HG03108 (cell line): Measurements from ENCODE around the gene GNAZ.

Experiments
- ATAC-seq: cut with Tn5 transposase; IDR thresholded peaks from one replicate; pipeline ENCODE4 v1.9.1; 2021; ENCODE audit warnings: moderate library complexity; ENCODE audit not compliant: unreplicated experiment

GNAZ gene

DNA sequence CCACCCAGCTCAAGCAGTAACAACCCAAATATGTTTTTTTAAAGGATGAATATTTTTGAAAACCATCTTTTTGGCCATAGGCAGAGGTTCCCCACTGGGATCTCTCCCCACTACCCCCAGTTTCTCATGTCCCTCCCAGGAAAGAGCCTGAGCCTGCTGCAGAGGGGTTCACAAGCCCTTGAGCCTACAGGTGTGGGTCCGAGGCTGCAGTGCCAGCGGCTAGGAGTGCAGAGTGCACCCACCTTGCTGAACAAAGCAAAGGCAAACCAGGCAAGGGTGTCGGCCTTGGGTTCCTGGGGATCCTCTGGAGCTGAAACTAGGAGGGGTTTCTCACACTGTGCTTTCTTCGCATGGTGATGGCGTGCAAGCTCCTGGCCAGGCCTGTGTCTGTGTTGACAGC is 35.0 kb downstream of the GNAZ start:
- no peak for ATAC-seq

DNA sequence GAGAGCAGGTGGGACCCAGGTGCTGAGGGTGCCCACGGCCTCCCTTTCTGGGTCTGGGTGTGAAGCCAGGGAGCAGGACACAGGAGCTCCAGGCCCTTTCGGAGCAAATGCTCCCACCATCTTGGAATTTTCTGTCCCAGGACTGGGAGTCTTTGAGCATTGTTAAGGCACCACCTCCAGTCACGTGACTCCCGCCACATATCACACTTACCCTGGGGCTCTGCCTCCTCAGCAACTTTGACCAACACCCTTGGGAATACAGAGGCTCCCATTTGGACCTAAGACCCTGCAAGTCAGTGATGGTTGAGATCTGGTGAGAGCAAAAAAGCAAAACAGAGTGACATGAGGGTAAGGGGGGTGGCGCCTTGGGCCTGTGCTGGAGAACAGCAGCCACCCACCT is 35.6 kb downstream of the GNAZ start:
- ATAC-seq = no peak

DNA sequence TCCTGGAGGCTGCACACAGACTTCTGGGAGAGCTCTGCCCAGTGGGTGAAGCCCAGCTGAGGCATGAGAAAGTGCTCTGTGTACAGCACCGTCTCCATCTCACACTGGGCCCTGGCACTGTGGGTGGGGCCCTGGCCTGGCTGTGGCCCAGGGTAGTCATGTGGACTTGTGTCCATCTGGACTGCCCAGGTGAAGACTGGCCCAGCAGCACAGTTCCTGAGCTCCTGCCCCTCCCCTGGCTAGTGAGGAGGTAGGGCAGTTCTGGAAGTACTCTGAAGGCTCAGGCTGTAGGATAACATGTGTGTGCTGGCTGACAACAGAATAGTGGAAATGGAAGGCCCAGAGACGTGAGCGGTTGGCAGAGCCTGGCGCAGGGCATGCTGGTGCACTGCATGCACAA is 36.0 kb downstream of the GNAZ start:
- no peak for ATAC-seq

DNA sequence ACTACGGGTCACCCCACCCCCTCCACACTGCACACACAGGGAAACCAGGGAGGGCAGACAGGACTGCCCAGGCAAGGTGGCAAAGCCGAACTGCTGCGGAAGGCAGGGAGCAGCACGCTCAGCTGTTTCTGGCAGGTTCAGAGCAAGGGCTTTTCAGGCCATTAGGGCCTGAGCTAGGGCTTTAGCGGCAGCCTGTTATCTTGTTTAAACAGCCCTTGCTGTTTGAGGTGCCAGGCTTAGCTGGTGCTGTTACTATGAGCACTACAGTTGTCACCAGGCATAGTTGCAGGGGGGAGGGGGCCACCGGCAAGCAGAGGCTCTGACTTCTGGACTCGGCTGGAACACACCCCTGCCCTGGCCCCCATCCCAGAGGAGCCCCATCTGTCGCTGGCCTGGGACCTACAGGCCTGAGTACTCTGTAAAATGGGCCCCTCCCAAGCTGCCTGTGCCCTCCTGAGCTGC is 36.6 kb downstream of the GNAZ start:
- ATAC-seq = no peak

DNA sequence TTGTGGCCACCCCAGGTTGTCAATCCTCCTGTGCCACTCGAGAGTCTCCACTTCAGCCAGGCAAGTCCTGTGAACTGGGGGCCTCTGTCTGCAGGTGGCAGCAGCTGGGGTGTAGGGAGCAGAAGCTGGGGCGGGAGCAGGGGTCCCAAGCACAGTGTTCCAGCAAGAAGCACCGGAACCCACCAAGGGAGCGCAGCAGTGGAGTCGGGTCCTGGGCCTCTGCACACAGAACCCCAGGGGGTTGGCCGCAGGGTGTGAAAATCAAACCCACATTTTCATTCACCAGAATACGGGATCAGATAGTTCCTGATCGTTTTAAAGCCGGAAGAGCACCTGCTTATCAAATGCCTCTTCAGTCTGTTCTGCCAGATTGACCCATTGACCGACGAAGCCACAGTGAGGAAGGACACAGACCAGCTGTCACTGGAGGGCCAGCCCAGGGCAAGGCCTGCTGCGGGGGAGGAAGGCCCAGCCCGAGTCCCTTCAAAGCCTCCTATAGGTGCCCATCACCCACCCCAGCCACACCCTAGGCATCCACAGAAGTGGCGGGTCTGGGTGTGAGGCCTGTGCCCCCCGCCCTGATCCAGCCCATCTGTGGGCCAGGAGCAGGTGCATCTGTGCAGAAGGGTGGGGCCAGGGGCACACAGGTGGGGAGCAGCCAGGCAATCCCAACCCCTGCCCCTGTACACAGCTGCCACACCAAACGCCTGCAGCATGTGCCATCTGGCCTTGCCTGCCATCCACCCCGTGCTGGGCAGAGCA is 37.3 kb downstream of the GNAZ start:
- ATAC-seq = no peak

DNA sequence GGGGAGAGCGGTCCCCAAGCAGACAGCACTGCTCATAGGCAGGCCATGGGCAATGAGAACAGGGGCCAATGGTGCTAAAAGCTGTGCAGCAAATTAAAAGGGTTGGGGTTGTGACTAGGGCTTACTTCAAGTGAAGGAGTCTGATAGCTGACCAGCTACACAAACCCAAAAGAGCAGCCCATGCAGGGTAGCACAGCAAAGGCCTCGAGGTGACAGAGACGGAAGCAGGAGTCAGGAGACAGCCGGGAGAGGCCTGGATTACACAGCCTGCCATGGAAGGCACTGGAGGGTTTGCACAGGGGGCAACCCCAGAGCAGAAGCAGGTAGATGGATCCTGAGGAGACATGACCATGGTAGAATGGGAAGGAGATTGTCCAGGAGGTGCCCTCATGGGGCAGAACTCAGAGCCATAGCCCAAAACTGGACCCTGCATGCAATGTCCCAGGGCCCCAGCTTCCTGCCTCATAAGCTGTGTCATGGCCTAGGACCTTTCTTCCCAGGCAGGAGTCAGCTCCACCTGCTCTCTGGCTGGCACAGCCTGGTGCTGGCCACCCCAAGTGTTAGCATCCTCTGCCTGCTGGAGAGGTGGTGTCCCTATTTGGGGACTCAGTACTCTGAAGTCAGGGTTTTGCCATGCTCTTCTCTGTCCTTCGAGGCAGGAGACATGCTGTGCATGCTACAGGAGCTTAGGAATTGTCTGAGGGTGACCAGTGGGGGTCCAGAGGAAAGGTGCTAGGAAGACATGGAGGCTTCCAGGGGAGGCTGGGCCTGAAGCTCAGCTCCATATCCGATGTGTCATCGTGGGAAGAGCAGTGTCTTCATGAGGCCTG is 38.1 kb downstream of the GNAZ start:
- no peak for ATAC-seq

DNA sequence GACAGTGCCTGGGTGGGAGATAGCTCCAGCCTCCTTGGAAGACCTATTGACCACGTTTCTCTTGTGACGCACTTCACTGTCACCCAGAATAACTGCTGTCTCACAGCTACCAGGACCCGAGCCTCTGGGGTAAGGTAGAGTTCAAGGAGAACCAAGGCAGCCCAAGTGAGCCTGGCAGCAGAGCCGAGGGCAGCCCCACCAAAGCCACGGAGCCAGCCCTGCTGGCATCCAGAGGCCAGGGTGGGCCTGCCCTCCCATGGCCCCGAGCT is 38.7 kb downstream of the GNAZ start:
- no peak for ATAC-seq

DNA sequence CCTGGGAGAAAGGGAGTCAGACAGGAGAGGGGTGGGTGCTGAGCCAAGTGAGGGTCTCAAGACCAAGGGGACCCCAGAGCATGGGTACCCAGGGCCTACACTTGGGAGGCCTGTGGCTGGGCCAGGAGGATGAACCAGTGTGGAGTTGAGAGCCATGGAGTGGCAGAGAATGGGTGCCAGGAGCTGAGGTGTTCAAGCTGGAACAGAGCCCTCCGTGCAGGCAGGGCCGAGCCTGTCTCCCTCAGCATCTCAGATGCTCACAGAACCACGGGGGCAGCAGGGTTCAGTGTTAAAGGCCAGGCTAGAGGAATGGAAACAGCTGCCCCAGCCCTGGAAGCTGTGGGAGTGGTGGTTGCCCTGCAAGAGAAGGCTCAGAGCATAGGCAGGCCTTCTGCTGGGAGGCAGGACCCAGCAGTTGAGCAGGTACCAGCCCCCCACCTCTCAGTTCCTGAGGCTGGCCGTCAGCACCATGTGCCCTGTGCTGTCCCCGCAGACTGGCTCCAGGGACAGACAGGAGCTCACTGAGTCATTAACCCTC is 39.2 kb downstream of the GNAZ start:
- no peak for ATAC-seq

DNA sequence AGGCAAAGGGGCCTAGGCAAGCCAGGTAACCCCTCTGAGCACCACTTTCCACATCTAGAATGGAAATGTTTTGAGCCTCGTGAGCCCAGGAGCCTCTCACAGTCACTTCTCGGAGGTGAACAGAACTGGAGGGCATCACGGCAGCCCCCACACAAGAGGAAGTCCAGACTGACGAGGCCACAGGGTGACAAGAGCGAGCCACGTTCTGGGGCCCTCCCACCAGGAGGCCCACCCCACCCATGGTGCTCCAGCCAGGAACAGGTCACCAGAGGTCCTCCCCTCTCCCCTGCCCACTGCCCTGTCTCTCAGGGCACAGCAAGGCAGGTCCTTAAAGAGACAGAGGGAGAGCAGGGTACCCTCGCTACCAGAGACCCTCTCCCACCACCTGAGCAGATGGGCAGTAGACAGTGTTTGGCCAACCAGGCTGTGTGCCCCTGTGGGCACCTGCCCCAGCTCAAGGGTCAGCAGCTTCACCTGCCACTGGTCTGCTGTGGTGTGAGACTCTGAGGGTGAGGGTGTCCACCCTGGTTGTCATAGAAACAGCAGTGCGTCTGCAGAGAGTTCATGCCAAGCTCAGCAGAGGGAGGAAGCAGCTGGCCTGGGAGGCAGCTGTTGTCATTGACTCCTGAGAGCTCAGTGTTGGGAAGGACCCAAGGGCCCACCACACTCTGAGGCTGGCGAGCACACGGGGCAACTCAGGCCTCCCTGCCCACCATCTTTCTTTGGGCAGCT is 40.0 kb downstream of the GNAZ start:
- ATAC-seq = no peak

DNA sequence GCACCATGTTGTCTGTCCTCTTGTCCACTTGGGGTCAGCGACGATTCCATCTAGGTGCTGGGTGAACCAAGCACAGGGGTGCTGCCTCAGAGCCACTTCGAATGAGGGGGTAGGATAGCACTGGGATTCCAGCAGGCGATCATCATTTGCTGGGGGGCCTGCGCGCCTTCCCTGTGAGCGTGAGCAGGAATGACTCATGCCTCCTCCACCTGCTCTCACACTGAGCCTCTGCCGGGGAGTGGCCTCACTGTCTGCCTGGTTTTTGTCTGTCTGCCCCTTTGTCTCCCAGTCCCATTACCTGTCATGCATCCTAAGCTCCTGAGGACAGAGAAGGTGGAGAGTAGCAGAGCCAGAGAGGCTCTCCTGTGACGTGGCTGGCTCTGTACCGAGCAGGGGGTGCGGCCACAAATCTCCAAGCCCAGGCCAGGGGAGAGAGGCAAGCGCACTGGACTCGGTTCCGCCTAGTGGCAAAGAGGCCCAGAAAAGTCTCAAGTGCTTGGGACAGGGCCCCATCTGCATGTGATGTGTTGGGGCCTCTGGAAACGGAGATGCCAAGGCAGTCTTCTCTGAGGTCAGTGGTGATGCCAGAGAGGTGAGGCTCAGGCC is 40.7 kb downstream of the GNAZ start:
- ATAC-seq = no peak

DNA sequence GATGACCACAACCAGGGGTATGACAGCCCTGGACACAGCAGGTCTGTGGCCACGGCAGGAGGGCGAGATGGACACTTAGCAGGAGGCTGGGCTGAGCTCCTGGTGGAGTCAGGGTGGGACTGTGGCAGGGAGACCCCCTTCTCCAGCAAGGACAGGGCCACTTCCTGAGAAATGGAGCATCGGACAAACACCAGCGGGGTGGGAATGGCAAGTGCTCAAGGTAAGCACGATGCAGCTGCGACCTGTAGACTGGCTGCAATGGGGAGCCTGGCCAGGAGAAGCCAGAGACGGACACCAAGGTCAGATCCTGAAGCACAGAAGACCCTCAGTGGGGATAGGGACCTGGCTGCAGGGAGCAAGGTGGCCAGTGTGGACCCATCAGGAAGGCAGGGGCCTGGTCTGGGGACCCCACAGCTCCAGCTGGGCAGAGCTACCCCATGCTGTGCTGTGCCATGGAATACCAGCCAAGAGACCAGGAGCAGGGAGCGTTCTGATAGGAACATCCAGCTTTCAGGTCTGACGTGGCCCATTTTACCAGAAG is 42.2 kb downstream of the GNAZ start:
- ATAC-seq = no peak

DNA sequence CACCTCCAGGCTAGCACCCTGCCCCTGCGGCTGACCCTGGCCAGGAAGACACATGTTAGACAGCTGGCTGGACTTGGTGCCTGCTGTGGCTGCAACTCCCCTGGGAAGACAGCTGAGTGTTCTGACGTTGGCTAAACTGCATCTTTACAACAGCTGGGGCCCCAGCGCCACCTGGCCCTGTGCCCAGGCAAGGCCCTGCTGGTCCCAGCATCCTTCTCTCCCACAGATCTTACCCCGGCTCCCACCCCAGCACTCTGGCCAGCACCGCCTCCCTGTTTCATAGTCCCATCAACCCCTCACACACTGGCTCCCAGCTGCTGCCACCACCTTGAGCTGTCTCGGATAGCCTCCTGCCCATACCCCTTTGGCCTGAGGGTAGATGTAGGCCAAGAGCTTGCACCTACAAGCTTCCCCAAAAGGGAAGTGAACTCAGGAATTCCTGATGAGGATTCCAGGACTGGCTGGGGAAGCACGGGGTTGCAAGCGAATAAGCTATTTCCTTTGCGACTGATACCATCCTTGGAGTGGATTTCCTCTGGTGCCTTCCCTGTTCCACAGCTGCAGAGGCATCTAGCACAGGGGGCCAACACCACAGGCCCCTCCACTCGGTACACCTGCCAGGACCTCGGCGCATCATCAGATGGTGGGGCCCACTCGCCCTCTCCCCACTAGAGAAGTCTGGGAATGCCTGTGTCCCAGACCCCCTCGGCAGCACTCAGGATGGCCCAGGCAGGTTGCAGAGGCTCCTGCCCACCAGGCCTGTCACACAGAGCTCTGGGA is 42.9 kb downstream of the GNAZ start:
- no peak for ATAC-seq

DNA sequence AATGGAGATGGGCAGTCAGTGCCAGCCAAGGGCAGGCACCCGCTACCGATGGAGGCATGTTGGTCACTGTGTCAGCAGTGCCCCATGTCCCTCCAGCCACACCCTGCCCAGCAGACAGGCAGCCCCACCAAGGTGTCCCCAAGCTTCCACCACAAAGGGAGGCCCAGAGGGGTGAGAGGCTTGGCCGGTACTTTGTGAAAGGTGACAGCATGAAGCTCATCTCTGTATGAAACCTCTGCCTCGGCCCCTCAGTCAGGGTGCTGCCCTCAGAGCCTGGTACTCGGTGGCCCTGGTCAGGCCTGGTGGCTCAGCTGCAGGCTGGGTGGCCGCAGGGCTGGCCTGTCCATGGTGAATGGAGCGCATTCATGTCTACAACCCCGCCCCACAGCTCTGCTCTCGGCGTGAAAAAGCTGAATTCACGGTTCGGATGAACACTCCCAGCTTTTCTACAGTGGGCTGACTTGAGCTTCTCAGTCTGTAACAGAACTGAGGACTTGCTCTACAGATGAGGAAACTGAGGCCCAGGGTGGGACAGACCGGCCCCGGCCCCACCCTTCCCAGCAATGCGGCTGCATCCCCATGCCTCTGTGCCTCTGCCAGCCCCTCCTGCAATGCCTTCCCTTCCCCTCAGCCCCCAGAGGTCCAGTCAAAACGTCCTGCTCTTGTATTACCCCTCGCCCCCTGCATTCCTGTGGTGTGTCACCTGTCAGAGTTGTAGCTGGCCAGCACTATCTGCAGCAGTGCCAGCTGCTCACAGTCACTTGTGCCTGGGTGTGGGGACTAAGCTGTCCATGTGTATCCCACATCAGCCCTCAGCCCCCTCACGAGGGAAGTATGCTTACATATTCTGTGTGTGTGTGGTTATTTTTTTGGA is 43.8 kb downstream of the GNAZ start:
- no peak for ATAC-seq

DNA sequence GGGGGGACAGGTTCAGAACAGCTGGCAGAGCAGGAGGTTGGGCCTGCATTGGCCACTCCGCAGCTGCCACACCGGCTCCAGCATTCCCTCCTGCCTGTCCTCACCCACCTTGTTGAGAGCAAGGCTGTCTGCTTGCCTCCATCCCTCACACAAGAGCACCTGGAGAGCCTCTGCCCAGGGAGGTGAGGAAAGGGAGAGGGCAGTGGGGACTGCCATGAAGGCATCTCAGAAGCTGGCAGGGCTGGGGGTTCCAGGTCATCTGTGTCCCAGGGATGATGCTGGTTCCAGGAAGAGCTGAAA is 44.4 kb downstream of the GNAZ start:
- no peak for ATAC-seq

DNA sequence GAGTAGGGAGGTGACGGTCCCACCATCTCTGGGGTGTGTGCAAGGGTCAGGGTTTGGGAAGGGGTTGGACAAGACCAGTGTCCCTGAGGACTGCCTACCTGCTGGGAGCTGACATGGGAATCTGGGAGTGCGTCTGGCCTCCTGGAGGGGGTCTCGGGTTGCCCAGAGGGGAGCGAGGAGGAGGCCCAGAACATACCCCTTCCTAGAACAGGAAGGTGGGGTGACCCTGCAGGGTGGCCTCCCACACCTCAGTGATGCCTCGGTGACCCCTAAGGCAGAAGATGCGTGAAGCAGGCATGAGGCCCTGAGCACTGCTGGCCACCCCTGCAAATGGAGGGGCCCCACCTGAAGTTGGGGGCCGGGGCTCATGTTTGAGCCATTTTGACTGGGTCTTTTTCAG is 45.0 kb downstream of the GNAZ start:
- ATAC-seq = no peak

DNA sequence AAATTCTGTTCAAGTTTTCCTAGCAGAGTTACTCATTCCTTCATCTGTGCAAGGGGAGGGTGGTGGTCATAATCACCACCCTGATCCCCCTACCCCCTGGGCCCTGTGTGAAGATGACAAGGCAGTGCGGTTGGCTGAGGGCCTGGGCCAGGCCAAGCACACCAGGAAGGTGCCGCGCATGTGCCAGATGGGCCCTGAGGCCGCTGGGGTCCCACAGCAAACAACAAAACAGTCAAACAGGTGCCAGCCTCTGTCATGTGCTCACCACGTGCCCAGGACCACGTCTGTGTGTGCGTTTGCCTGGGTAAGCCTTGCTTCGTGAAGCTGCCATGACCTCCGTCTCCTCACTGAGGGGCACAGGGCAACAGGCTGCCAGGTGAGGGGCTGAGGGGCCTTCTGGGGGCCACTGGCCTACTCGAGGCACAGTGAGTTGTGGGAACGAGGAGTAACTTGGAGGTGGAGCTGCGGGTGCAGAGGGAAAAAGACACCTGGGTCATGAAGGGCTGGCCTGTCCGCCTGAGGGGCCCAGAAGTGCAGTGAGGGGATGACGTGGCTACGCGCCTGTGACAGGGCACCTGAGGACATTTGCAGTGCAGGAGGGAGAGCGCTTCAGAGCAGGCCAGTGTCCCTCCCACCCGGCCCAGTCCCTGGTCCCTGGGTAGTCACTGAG is 45.6 kb downstream of the GNAZ start:
- ATAC-seq = no peak

DNA sequence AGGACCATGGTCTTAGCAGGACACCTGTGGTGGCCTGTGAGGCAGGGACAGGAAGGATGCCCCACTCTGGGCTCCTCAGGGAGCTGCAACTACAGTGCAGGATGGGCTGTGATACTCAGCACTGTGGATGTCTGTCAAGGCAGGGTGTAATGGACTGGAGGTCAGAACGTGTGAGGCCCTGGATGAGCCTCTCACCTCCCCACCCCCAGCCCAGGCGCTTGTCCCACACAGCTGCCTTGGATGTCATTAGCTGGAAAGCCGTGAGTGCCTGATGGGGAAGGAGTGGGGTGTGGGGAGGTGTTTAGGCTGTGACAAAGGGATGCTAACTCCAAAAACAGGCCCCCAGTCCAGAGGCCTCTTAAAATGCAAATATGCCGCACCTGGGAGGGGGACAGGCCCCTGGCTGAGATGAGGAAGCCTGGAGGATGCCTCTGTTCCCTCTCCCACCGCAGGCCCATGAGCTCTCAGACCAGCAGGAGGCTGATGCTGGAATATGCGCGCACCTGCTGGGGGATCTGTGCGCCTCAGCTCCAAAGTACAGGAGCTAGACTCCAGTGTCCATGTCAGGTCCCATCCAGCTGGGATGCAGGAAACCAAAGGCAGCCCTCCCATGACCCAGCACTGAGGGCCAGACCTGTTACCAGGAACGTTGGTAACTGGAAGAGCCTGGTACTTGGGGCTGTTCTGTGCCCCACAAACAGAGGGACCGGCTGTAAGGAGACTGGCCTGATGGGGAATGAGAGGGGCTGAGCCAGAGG is 46.4 kb downstream of the GNAZ start:
- no peak for ATAC-seq

DNA sequence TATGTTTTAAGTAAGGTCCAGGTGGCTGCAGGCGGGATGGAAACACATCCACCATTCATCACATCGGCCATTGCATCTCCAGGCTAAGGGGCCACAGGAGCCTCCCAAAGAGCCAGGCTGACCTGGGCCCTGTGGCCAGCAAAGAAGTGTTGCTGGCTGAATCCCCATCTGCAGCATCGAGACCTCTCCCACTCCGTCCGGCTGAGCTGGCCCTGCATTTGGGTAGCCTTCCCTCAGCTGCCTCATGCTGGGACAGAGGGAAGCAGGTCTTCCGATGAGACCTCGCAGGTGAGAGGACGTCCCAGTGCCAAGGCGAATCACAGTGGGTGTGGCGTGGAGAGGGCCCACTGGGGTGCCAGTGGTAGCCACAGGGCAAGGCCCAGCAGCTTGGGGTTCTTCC is 47.0 kb downstream of the GNAZ start:
- no peak for ATAC-seq
